GM19099 (cell line): ENCODE data around the gene MCF2L2.

Experiments
- POLR2A ChIP-seq: IDR thresholded peaks from 3 replicates; pipeline ENCODE4 v1.6.1; 2011; ENCODE audit warnings: low read depth; ENCODE audit not compliant: insufficient read length; ENCODE audit errors: extremely low read depth

Gene MCF2L2

DNA sequence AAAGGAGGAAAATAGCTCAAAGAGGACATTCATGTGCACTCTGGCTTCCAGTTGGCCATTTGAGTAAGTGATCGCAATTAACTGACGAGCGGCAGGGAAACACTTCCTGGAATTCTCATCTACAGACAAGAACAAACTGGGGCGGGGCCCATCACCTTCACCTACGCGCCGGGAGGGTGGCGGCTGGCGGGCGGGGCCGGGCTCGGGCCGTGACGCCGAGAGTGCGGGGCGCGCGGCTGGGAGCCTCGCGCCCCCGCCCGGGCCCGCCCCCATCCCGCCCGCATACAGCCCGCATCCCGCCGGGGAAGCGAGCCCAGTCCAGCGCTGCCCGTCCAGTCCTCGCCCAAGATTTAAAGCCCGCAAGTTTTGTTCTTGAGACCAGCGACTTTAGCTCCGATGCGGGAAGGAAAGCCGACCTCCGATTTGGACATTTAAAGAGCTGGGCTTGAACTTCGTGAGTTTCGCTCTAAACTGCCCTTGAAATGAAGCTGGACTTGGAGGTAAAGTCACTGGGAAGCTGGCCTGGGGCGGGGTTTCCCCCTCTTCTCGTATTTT, 175.4 kb downstream of the MCF2L2 start, which contains the start of gene B3GNT5:
TSS of gene B3GNT5 (plus strand) at position 281 of the 555 bp plus-strand sequence. CDS start 16,546 bp downstream, outside the sequence.
- TF ChIP-seq POLR2A = no peak

DNA sequence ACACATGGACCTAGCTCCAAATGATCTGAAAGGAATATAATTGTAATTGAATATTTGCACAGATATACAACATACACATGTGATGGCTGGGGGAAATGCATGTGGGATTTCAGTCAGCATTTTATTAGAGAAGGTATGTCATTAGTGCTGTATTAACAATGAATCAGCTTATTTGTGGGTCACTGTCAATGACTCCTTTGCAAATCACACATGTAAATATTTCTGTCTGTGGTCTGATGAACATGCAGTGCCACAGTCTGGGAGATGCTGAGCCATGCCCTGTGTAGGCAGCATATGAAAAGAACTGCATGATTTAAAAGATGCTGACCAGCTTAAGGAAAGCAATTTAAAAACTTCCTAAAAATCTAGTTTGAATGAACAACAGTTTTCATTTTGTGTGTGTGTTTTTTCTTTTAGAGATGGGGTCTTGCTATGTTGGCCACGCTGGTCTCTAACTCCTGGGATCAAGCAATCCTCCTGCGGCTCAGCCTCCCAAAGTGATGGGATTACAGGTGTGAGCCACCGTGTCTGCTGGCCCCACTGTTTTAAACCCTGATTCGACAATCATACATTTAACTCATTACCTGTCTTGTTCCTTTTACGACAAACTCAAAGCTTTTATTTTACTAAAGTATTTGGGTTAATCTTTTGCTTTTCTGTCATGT, 176.2 kb downstream of the MCF2L2 start:
- TF ChIP-seq POLR2A = no peak

DNA sequence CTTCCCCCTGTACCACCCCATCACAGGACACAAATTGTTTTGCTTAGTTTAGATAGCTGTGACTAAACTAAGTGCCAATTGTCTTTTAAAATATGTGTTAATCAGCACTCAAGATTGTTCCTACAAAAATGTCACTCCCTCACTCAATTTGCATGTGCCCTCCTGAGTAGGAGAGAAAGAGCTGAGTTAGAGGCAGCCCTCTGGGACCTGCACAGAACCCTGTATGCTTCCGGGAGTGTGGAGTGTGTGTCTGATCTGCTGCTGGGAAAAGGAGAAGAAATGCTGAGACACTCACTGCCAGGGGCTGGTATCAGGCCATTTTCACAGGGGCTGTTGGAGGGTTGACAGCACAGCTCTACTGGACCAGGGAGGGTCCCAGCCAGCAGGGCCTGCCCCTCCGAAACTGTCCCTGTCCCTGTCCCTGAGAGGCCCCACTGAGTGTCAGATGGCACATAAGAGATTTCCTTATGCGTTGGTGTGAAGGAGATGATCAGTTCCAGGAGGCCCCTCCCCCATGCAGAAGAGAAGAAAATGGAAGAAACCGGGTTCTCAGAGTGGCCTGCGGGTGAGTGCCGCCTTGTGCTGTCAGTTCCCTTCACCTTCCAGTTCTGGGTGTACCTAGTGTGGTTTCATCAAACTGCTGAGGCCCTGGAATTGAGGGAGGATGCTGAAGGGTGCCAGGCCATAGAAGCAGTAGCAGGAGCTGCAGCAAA, 179.3 kb downstream of the MCF2L2 start:
- no peak for TF ChIP-seq POLR2A

DNA sequence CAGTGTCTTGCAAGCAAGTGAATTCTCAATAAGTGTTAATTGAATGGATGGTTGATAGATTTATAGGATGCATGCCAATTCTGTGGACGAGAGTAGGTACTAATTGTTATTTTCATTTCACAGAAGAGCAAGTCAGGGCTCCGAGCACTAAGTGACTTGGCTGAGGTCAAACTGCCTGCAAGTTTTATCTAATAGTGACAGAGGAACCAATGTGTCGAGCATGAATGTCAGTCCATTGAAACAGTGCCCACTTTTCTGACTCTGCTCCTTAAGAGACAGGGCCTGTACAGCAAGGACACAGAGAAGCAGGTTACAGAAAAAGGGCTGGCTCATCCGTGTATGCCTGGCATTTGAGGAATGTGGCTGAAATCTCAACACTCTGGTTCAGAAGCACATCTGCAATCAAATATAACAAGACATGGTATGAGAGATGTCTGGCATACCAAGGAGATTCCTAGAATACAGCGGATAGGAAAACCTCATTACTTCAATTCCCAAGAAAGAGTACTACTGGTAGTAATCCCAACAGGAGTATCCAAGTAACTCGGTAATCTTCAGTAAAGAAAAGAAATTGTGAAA, 181.3 kb downstream of the MCF2L2 start:
- no peak for TF ChIP-seq POLR2A

GRCh38 chr3:183244981-183245476, 183.4 kb downstream of the MCF2L2 start:
- TF ChIP-seq POLR2A = no peak

DNA sequence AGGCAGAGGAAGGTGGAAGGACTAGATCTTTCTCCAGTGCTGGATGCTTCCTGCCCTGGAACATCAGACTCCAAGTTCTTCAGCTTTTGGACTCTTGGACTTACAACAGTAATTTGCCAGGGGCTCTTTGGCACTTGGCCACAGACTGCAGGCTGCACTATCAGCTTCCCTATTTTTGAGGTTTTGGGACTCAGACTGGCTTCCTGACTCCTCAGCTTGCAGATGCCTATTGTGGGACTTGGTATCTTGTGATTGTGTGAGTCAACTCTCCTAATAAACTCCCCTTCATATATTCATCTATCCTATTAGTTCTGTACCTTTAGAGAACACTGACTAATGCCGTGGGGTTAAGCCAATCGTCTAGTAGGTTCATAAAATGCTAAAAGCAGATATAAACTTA, 184.2 kb downstream of the MCF2L2 start:
- no peak for TF ChIP-seq POLR2A

- TF ChIP-seq POLR2A = no peak
Measured at GRCh38 chr3:183242431-183242830, 186.0 kb downstream of the MCF2L2 start.

- no peak for TF ChIP-seq POLR2A
Measured at GRCh38 chr3:183239046-183239445, 189.4 kb downstream of the MCF2L2 start.

DNA sequence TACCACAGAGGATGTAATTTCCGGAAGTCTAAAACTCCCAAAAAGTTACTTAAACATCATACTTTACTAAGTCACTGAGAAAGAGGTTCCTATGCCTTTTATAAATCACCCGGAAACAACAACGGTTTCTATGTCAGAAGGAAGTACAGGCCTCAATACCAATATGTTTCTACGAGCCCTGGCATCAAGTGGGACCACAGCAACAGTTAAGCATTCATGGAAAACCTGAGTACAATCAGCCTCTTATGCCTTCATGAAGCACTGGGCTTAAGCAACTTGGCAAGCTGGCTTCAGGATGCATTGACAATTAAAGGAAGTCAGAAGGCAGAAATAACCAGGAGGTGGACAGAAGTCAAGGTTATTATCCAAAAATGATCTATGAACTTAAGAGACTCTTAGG, 194.5 kb downstream of the MCF2L2 start:
- no peak for TF ChIP-seq POLR2A

DNA sequence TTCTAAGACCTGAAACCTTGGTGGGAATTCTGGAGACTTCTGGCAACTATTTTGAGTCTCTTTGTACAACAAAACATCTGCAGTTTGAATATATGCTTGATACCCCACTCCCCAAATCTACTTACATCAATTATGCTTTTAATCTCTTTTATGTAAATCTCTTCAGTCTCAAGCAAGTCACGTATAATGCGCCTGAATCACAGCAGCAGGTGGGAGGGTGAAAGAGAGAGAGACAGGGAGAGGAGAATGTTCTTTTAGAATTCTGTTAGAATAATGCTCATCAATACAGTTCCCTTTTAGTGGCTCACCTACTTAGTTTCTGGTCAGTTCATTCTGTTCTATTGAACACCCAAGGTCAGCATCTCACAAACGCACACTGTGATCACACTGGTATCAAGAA, 197.6 kb downstream of the MCF2L2 start:
- no peak for TF ChIP-seq POLR2A

DNA sequence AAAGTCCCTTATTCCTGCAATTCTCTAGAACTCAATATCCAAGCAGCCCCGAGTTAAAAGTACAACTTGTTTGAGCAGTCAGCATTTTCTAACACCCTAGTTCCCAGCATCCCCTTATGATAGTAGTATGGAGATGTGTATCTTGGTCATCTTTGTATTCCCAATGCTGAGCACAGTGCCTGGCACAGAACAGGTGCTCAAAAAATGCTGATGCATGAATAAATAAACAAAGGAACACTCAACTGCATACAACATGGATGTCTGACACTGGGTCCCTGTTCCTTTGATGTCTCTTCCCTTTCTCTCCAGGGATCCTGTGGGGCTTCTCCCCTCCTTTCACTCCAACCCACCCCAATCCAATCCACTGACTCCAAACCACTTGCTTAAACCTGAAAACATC, 199.2 kb downstream of the MCF2L2 start:
- no peak for TF ChIP-seq POLR2A

GRCh38 chr3:183227586-183227985, 200.8 kb downstream of the MCF2L2 start:
- TF ChIP-seq POLR2A = no peak

GRCh38 chr3:183226333-183226890, 202.0 kb downstream of the MCF2L2 start:
- no peak for TF ChIP-seq POLR2A

DNA sequence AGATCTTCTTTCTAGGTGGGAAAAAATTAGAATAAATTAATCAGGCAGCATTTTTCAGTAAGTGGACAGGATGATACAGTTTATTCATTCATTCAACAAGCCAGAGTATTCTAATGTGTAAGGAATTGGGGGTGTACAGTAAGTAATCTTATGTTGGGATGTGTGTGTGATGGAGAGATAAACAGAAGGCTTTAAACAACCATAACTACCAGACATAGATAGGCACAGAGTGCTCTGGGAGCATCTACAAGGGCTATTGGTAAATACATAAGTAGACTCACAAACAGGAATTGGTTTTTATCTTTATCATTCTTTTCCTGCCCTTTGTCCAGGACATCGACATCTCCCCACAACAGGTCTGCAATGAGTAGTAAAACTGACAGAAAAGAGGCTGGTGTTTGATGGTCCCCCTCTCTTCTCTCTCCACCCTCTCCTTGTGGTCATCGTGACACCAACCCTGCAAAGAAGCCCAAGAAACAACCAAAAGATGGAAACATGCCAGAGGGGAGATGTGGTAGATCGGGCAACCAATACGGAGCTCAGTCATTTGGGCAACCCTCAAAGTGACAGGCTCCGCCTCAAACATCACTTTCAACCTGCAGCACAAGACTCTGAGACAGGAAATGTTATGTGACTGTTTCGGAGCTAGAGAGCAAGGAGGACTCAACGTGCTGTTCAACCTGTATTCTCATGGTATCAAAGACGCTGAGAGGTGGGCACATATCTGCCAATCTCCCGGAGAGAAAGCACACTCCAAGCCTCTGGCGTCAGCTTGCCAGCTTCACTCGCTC, 204.0 kb downstream of the MCF2L2 start:
- no peak for TF ChIP-seq POLR2A
